K562 (cell line): Measurements from ENCODE around the gene POP7. TPM values are rescaled to one million over a fixed set of nuclear protein-coding genes. Genes with fewer than 3 reads are reported as not detected.
A peak's percentile ranks its signal among the peaks of the same experiment; 100 is the strongest.

Source experiments
- ARID4B ChIP-seq: sonication (generic); formaldehyde crosslinking; IDR thresholded peaks from 2 replicates; pipeline ENCODE4 v1.8.0; 2022; ENCODE audit warnings: mild to moderate bottlenecking, missing genetic modification reagents
- FOXP4 ChIP-seq: sonication (generic); formaldehyde crosslinking; IDR thresholded peaks from 2 replicates; pipeline ENCODE4 v1.8.0; 2022; ENCODE audit warnings: mild to moderate bottlenecking, missing genetic modification reagents, borderline replicate concordance
- NR0B1 ChIP-seq: fragments of 450-650 bp; IDR thresholded peaks from one replicate; pipeline ENCODE4 v1.6.1; 2018; ENCODE audit warnings: mild to moderate bottlenecking, moderate library complexity; ENCODE audit not compliant: partially characterized antibody
- PHF8 ChIP-seq: fragments of 200-600 bp; sonication (generic); IDR thresholded peaks from 2 replicates; pipeline ENCODE4 v1.6.1; 2012; ENCODE audit warnings: mixed run types, mild to moderate bottlenecking, inconsistent platforms, low read length, moderate library complexity, borderline replicate concordance
- PML ChIP-seq: IDR thresholded peaks from 2 replicates; pipeline ENCODE4 v1.6.1; 2012; ENCODE audit warnings: low read length, inconsistent platforms
- SRF ChIP-seq, 2 experiments: fragments of 250-450, 450-650 bp in 1 of 2; sonication (Bioruptor Pico) in 1 of 2; sonication (generic) in 1 of 2; formaldehyde crosslinking; IDR thresholded peaks; 2 replicates each; pipeline versions ENCODE4 v1.5.0 to v1.5.1; 2020 to 2022; ENCODE audit warnings: mild to moderate bottlenecking in 1 of 2, missing genetic modification reagents in 1 of 2
- ZBTB17 ChIP-seq: fragments of 450-650 bp; formaldehyde crosslinking; IDR thresholded peaks from 2 replicates; pipeline ENCODE4 v1.4.0; 2020; ENCODE audit warnings: mild to moderate bottlenecking
- ZEB2 ChIP-seq: fragments of 450-650 bp; IDR thresholded peaks from 2 replicates; pipeline ENCODE4 v1.6.1; 2016
- ZFX ChIP-seq: sonication (generic); formaldehyde crosslinking; IDR thresholded peaks from 2 replicates; pipeline ENCODE4 v1.8.0; 2022; ENCODE audit warnings: mild to moderate bottlenecking, missing genetic modification reagents, moderate library complexity
- polyA plus RNA-seq, 8 experiments: library from polyadenylated mRNA; depleted of rRNA in 4 of 8; stranded (reverse) in 5 of 8; unstranded in 3 of 8; fragments of >200 nt; fragmentation: Nextera tagmentation in 2 of 8; fragmentation: Illumina TruSeq in 1 of 8; extraction: Ambion mirVana in 2 of 8; extraction: Trizol in 1 of 8; gene quantifications; 2 replicates each; pipeline versions ENCODE4 v1.2.1 to v1.2.3, GENCODE V29; 2011 to 2014; ENCODE audit warnings: inconsistent platforms in 1 of 8, missing spikeins in 1 of 8
- total RNA-seq, 7 experiments: library from RNA; depleted of rRNA in 6 of 7; stranded (reverse); fragments of >200 nt in 6 of 7; fragmentation: Illumina TruSeq in 2 of 7; extraction: Trizol in 2 of 7; gene quantifications; 2 replicates each; pipeline versions ENCODE4 v1.2.1 to v1.2.3, GENCODE V29; 2011 to 2021; ENCODE audit warnings: low replicate concordance in 1 of 7

The POP7 gene
- total and polyA plus RNA-seq, 9 of the 15 experiments (the other 6 are each of a cell fraction or from before 2014, with no cell fraction given), result 11.5 to 163 (median 68.9) TPM

- TF ChIP-seq ARID4B (peak; percentile 80), SRF (CRISPR knock-in tag; IDR thresholded peaks at IDR 0.05) (peak in 1 of 2 experiments; percentile 60; a peak in 2 of 4 replicates), ZEB2 (no peak; the same call in 1 of the 2 replicates), NR0B1 (no peak), ZBTB17 (CRISPR knock-in tag) (peak; percentile 4; the same call in 1 of the 2 replicates), PHF8 (peak; percentile 95; the same call in 1 of the 2 replicates), PML (peak; percentile 51; the same call in 1 of the 2 replicates), ZFX (CRISPR knock-in tag) (peak; percentile 97), FOXP4 (CRISPR knock-in tag) (no peak)
Observed at GRCh38 chr7:100705753-100706671, at the start of gene POP7 (continued).
